A549 (cell line): ENCODE results near the gene ATP5F1D.

ENCODE experiments used
- CEBPB ChIP-seq, 2 experiments: fragments of >200 bp in 1 of 2; sonication (Bioruptor Twin) in 1 of 2; formaldehyde crosslinking in 1 of 2; IDR thresholded peaks; 2 replicates each; pipeline ENCODE4 v1.6.1; 2012 to 2016
- CTCF ChIP-seq: fragments of >200 bp; sonication (Bioruptor Twin); formaldehyde crosslinking; IDR thresholded peaks from 3 replicates; pipeline ENCODE4 v1.5.1; 2016
- EP300 ChIP-seq, 2 experiments: fragments of >200 bp; sonication (Bioruptor Twin); formaldehyde crosslinking; IDR thresholded peaks; 2 replicates in 1 of 2; 3 replicates in 1 of 2; pipeline ENCODE4 v1.6.1; 2016 to 2017
- MAX ChIP-seq: IDR thresholded peaks from 2 replicates; pipeline ENCODE4 v1.6.1; 2012
- NFE2L2 ChIP-seq: fragments of 150-350 bp; conservative IDR thresholded peaks from 2 replicates; pipeline ENCODE4 v1.6.1; 2014; ENCODE audit warnings: low read length
- POLR2A ChIP-seq: IDR thresholded peaks from 2 replicates; pipeline ENCODE4 v1.6.1; 2012; ENCODE audit warnings: mild to moderate bottlenecking, low read length
- RAD21 ChIP-seq, 2 experiments: fragments of >200 bp in 1 of 2; sonication (Bioruptor Twin) in 1 of 2; formaldehyde crosslinking in 1 of 2; IDR thresholded peaks in 1 of 2; conservative IDR thresholded peaks in 1 of 2; 2 replicates in 1 of 2; 3 replicates in 1 of 2; pipeline ENCODE4 v1.6.1; 2012 to 2018; ENCODE audit warnings: inconsistent platforms in 1 of 2
- RCOR1 ChIP-seq: fragments of 150-350 bp; IDR thresholded peaks from 2 replicates; pipeline ENCODE4 v1.6.1; 2014; ENCODE audit warnings: antibody characterized with exemption, low read length, low read depth

GRCh38 chr19:1281569-1282287 is 40.2 kb downstream of the ATP5F1D start:
- TF ChIP-seq NFE2L2 (no peak), RCOR1 (no peak), EP300 (IDR thresholded peaks at IDR 0.05) (no peak), CEBPB (IDR thresholded peaks at IDR 0.05) (no peak), CTCF (no peak), POLR2A (no peak), MAX (no peak), RAD21 (conservative IDR thresholded peaks at IDR 0.05 in 1 of 2, IDR thresholded peaks at IDR 0.05 in 1 of 2) (no peak)
